Caco-2 (cell line): ENCODE data around the gene CDPF1. TPM values are rescaled to one million over a fixed set of nuclear protein-coding genes. Genes with fewer than 3 reads are reported as not detected.

Experiments used
- BruUV-seq: library from RNA; stranded (reverse); fragments of 400-500 nt; replicated peaks from 2 replicates; lab custom pipeline; 2021; lab: Mats Ljungman, UMichigan
- CTCF ChIA-PET: fragments of 300-600 bp; sonication (Branson Sonifier 250); formaldehyde crosslinking; loops from one replicate; lab custom pipeline; 2022; ENCODE audit warnings: antibody characterized with exemption; lab: Charles Lee
- POLR2A ChIA-PET: fragments of 300-600 bp; sonication (Branson Sonifier 250); formaldehyde crosslinking; loops from one replicate; lab custom pipeline; 2022; ENCODE audit warnings: antibody characterized with exemption; lab: Charles Lee
- DNase-seq, 2 experiments: peaks; one replicate each; pipeline versions ENCODE4 v3.0.0 to v3.0.0-alpha.2; 2020 to 2022
- H3K27me3 ChIP-seq: replicated peaks from 2 replicates; pipeline ENCODE4 v1.6.0; 2011; ENCODE audit warnings: low read length; ENCODE audit not compliant: control insufficient read depth, insufficient read depth
- H3K36me3 ChIP-seq: 2 replicates; pipeline ENCODE4 v1.5.1; 2011; ENCODE audit warnings: low read length; ENCODE audit not compliant: control insufficient read depth, insufficient read depth
- H3K4me1 ChIP-seq: fragments of 250-450 bp; sonication (Bioruptor Pico); 2 replicates; pipeline ENCODE4 v1.5.1; 2020; ENCODE audit warnings: mild to moderate bottlenecking
- H3K4me3 ChIP-seq: 2 replicates; pipeline ENCODE4 v1.5.1; 2011; ENCODE audit warnings: low read depth, mild to moderate bottlenecking, control low read depth, low read length
- H3K9me3 ChIP-seq: fragments of 250-450 bp; sonication (Bioruptor Pico); 2 replicates; pipeline ENCODE4 v1.5.1; 2020; ENCODE audit warnings: mild to moderate bottlenecking, moderate library complexity
- H3K27ac Mint-ChIP-seq: one replicate; pipeline ENCODE4 v1.8.0; 2022; ENCODE audit warnings: mixed read lengths; ENCODE audit not compliant: unreplicated experiment
- H3K27me3 Mint-ChIP-seq: one replicate; pipeline ENCODE4 v1.8.0; 2022; ENCODE audit warnings: mixed read lengths; ENCODE audit not compliant: insufficient read depth, unreplicated experiment
- H3K36me3 Mint-ChIP-seq: one replicate; pipeline ENCODE4 v1.8.0; 2022; ENCODE audit warnings: mild to moderate bottlenecking, mixed read lengths; ENCODE audit not compliant: insufficient read depth, unreplicated experiment
- H3K4me1 Mint-ChIP-seq: one replicate; pipeline ENCODE4 v1.8.0; 2022; ENCODE audit warnings: low read depth, mixed read lengths; ENCODE audit not compliant: unreplicated experiment
- H3K4me3 Mint-ChIP-seq: one replicate; pipeline ENCODE4 v1.8.0; 2022; ENCODE audit warnings: mild to moderate bottlenecking, moderate library complexity, mixed read lengths; ENCODE audit not compliant: unreplicated experiment
- H3K9me3 Mint-ChIP-seq: one replicate; pipeline ENCODE4 v1.8.0; 2022; ENCODE audit warnings: mixed read lengths; ENCODE audit not compliant: unreplicated experiment
- CTCF ChIP-seq, 2 experiments: fragments of 200-600 bp in 1 of 2; IDR thresholded peaks; 1 replicate in 1 of 2; 2 replicates in 1 of 2; pipeline versions ENCODE4 v1.5.1 to v1.8.0; 2011 to 2022; ENCODE audit warnings: antibody characterized with exemption in 1 of 2, control low read depth in 1 of 2, inconsistent platforms in 1 of 2, low read depth in 1 of 2, low read length in 1 of 2, mild to moderate bottlenecking in 1 of 2, moderate library complexity in 1 of 2; ENCODE audit not compliant: insufficient read depth in 1 of 2, severe bottlenecking in 1 of 2, unreplicated experiment in 1 of 2
- intact Hi-C: fragments of 100-400 bp; cut with micrococcal nuclease; formaldehyde crosslinking; loops from one replicate; pipeline ENCODE4 v1.10.0; 2022; ENCODE audit not compliant: unreplicated experiment
- total RNA-seq: library from RNA; stranded (reverse); gene quantifications from 2 replicates; pipeline ENCODE4 v1.2.3, GENCODE V29; 2022

The CDPF1 gene
- total RNA-seq, 1 experiment from 2014 or later = 7.2 TPM

DNA sequence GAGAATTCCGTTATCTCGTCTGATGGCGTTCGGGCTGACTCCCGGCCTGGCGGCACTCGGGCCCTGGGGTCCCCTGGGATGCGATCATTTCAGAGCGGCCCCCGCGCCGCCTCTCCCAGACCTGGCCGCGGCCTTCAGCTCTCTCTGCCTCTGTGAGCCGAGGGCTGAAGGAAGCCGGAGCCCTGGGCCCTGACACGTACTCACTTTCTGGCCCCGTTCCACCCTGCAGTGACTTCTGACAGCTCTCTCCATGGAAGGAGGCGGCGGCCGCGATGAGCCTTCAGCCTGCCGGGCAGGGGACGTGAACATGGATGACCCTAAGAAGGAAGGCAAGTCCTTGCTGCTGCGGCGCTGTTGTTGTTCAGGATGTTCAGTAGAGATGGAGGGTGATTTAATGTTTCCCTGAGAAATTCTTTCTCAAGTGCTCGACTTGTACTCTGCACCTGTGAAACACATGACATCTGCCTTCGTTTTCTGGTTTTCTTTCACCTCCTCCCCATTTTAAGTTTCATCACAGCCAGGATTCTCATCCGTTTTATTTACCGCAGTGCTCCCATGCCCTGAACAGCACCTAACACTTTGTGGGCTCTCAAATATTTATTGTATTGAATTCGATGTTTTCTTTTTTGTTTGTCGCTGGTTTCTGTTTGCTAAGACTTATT lies 47.2 kb upstream of the CDPF1 start:
- Mint-ChIP-seq H3K27ac (peak overlapping the region; percentile 87), H3K36me3 (peaks cover 58% of the 10 kb centered on the region), H3K4me3 (peak overlapping the region; percentile 84), H3K27me3 (no peaks in the 10 kb centered on the region), H3K9me3 (no peaks in the 10 kb centered on the region), H3K4me1 (peaks cover 30% of the 10 kb centered on the region)
- peak in 1 of 2 experiments; percentile 34 for DNase-seq
- CTCF ChIA-PET = interaction anchor here (0.6 kb wide), 1 partner anchor 375 kb away, joined by 4 read pairs; no protein-coding TSS in a partner anchor
- no peak for TF ChIP-seq CTCF (IDR thresholded peaks at IDR 0.05; ENCODE audit: insufficient read depth in 1 of 2, low read depth in 1 of 2, low read length in 1 of 2, severe bottlenecking in 1 of 2, unreplicated experiment in 1 of 2)
- peak overlapping the region; percentile 69 for H3K4me3 ChIP-seq
- H3K9me3 ChIP-seq = no peaks in the 10 kb centered on the region
- peaks cover 8% of the 10 kb centered on the region; the same call in 1 of the 2 replicates for H3K4me1 ChIP-seq
- H3K36me3 ChIP-seq = no peaks in the 10 kb centered on the region
- POLR2A ChIA-PET = no interaction called here
- intact Hi-C loops = no loop called here
- no peaks in the 10 kb centered on the region for H3K27me3 ChIP-seq
- BruUV-seq = TSS peak; percentile 40

DNA sequence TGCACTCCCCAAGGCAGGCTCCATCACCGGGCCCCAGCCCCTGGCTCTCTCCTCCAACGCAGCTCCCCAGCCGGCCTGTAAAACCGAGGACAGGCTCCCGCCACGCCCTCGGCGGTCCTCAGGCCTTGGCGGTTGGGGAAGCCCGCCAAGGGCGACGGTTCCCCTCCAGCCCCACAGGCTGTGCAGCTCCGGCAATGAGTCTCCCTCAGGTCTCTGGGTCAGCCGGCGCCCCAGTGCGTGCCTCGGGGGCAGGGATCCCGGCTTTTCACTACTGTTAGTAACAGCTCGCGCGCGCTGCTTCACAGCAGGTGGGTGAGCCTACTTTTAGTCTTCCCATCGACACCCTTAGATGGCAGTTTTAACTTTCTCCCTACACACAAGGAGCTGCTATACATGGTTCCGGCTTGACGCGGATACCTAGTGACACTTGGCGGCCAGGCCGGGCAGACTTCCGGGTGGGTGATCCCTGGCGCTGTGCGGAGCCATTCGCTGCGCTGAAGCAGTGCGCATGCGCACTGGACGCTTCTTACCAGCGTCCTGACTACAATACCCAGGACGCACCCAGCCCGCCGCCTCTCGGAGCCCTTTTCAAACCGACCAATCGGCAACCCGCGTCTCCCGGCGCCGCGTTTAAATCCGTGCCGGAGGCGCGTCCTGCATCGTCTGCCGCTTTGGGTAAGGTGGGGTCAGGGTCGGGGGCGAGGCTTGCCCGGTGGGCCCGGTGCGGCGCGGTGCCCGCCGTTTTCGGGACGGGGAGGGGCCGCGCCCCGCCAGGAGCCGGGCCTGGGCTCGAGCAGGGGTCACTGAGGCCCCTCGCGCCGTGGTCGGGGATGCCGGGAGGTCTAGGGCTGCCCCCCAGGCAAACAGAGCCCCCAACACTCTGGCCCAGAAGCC lies 46.4 kb upstream of the CDPF1 start, which contains the start of gene GTSE1:
TSS of gene GTSE1 (plus strand) at position 614 of the 894 bp plus-strand sequence. CDS start 531 bp downstream, outside the sequence.
- TF ChIP-seq CTCF (IDR thresholded peaks at IDR 0.05; ENCODE audit: insufficient read depth in 1 of 2, low read depth in 1 of 2, low read length in 1 of 2, severe bottlenecking in 1 of 2, unreplicated experiment in 1 of 2) = peak in 1 of 2 experiments; percentile 25
- Mint-ChIP-seq H3K27ac (peak within 1 kb of the TSS; percentile 87), H3K27me3 (no peaks in the 10 kb centered on the region), H3K36me3 (peaks cover 58% of the 10 kb centered on the region), H3K9me3 (no peaks in the 10 kb centered on the region), H3K4me3 (peak within 1 kb of the TSS; percentile 84), H3K4me1 (peaks cover 30% of the 10 kb centered on the region)
- intact Hi-C loops = loop anchor here (1.0 kb wide), 3 partner anchors 29 to 174 kb away; partner anchors contain the start of gene CDPF1
- Histone ChIP-seq H3K4me3 (peak within 1 kb of the TSS; percentile 69), H3K36me3 (no peaks in the 10 kb centered on the region; the same call in 1 of the 2 replicates), H3K9me3 (no peaks in the 10 kb centered on the region), H3K27me3 (no peaks in the 10 kb centered on the region), H3K4me1 (peaks cover 8% of the 10 kb centered on the region; the same call in 1 of the 2 replicates)
- ChIA-PET CTCF (interaction anchor here (0.5 to 2.4 kb wide), 5 partner anchors 29 to 374 kb away, joined by 3 to 10 read pairs (median 4); partner anchors contain the start of genes CDPF1 and TTC38), POLR2A (interaction anchor here (0.6 to 1.2 kb wide), 3 partner anchors 29 to 172 kb away, joined by 3 to 5 read pairs (median 3); partner anchors contain the start of genes CDPF1 and TTC38)
- BruUV-seq = no TSS peak
- peak; percentile 95 to 97 for DNase-seq
